Body of pancreas (tissue), 4 donors: Measurements from ENCODE around the gene MGAT4B. TPM values are rescaled to one million over a fixed set of nuclear protein-coding genes. Genes with fewer than 3 reads are reported as not detected.

Experiments
- ATAC-seq: fragments of 150-250 bp; one replicate; pipeline ENCODE4 v1.9.1; 2016
- DNase-seq, 4 donors: peaks; one replicate each; pipeline ENCODE4 v3.0.0-alpha.2; 2019
- H3K27ac ChIP-seq, 4 donors: fragments of 200-600 bp; sonication (generic); 1 replicate in 3 of 4; 2 replicates in 1 of 4; pipeline versions ENCODE4 v1.5.1 to v1.6.1; 2016 to 2019; ENCODE audit warnings: mild to moderate bottlenecking in 1 of 4, mixed read lengths in 1 of 4, moderate library complexity in 1 of 4
- H3K27me3 ChIP-seq, 2 donors: fragments of 200-600 bp; sonication (generic); one replicate each; pipeline ENCODE4 v1.6.0; 2016; ENCODE audit warnings: mild to moderate bottlenecking in 1 of 2
- H3K36me3 ChIP-seq, 2 donors: fragments of 200-600 bp; sonication (generic); replicated peaks in 1 of 2; 2 replicates each; pipeline ENCODE4 v1.5.1; 2016; ENCODE audit warnings: low read depth in 2 of 2; ENCODE audit not compliant: insufficient read depth in 1 of 2
- H3K4me1 ChIP-seq: fragments of 200-600 bp; sonication (generic); one replicate; pipeline ENCODE4 v1.6.0; 2016
- H3K4me3 ChIP-seq, 2 donors: fragments of 200-600 bp; sonication (generic); 1 replicate in 1 of 2; 2 replicates in 1 of 2; pipeline ENCODE4 v1.5.1; 2016 to 2019
- H3K9me3 ChIP-seq, 3 donors: fragments of 200-600 bp; sonication (generic); 1 replicate in 2 of 3; 2 replicates in 1 of 3; pipeline ENCODE4 v1.5.1; 2016
- CTCF ChIP-seq, 7 experiments: fragments of 450-650 bp in 4 of 7; fragments of 200-600 bp in 3 of 7; sonication (generic) in 3 of 7; IDR thresholded peaks; one replicate each; pipeline ENCODE4 v1.5.1; 2016 to 2019; ENCODE audit warnings: antibody characterized with exemption in 7 of 7
- POLR2A ChIP-seq, 3 donors: fragments of 450-650 bp; IDR thresholded peaks; one replicate each; pipeline ENCODE4 v1.6.1; 2016; ENCODE audit warnings: antibody characterized with exemption in 3 of 3, mild to moderate bottlenecking in 2 of 3
- WGBS, 2 donors: methylation state at CpG; one replicate each; pipeline ENCODE4 v1.1.5; 2017; 5-methylcytosine and 5-hydroxymethylcytosine counted together
- intact Hi-C: fragments of 100-400 bp; cut with DNase I; formaldehyde crosslinking; loops from one replicate; pipeline ENCODE4 v1.15.1; 2023
- total RNA-seq, 2 donors: library from RNA; depleted of rRNA; stranded (reverse); fragments of >200 nt; gene quantifications; one replicate each; pipeline ENCODE4 v1.1.0, GENCODE V29; 2016

The MGAT4B gene
- total RNA-seq, 2 donors from 2014 or later, result 89.0 to 90.0 TPM

DNA sequence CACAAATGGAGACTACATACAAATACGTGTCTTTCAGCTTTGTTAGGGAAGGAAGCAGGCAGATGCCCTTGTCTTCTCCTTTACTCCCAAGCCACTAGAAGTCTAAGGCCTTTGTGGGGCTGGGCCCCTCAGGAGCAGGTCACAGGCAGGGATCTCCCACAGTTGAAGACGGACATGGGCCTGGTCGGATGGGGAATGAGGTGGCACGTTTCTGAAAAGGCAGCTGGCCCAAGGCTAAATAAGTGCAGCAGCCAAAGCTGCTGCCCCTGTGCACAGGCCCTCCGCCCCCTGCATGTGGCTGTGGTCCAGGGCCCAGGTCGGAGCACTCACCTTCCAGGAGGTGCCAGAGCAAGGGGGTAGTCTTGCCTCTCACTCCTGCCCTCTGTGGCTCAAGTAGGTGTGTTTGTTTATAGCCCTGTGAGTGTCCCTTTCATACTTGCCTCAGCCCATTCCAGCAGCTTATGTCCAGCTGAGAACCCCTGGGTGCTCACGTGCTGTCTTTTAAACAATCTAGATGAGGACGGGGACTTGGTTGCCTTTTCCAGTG is 15.9 kb upstream of the MGAT4B start:
- peak in 1 of 4 donors; percentile 30 for DNase-seq
- peak in 2 of 3 donors; percentile 12 to 31 for TF ChIP-seq POLR2A (IDR thresholded peaks at IDR 0.05)
- no peak for TF ChIP-seq CTCF (IDR thresholded peaks at IDR 0.05)
- intact Hi-C loops, result no loop called here
- Histone ChIP-seq H3K9me3 (no peaks in the 10 kb centered on the region), H3K4me1 (peaks cover 75% of the 10 kb centered on the region), H3K4me3 (peak overlapping the region in 1 of 2 donors; percentile 83), H3K27me3 (no peaks in the 10 kb centered on the region), H3K36me3 (peaks cover 14 to 25% of the 10 kb centered on the region in 2 donors), H3K27ac (peak overlapping the region in 3 of 4 donors; percentile 97 to 100 (median 99))
- WGBS, 2 donors, result 11 to 21% methylated on average over 4 to 8 of the region's 8 CpGs
- ATAC-seq, result no peak

DNA sequence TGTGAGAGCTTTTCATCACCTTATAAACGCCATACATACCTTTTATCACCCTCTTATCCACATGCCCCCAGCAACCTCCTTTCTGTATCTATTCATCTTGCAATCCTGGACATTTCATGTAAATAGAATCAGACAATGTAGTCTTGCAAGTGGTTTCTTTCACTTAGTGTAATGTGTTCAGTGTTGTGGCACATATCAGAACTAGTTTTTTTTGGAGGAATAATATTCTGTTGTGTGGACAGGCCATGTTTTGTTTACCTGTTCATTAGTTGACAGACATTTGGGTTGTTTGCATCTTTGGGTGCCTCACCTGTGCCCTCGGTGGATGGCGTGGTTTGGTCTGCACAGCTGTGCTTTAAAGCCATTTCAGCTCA is 15.4 kb upstream of the MGAT4B start:
- Histone ChIP-seq H3K4me3 (peak overlapping the region in 1 of 2 donors; percentile 83), H3K4me1 (peaks cover 77% of the 10 kb centered on the region), H3K36me3 (peaks cover 14 to 23% of the 10 kb centered on the region in 2 donors), H3K9me3 (no peaks in the 10 kb centered on the region), H3K27ac (peak overlapping the region in 3 of 4 donors; percentile 97 to 100 (median 99)), H3K27me3 (no peaks in the 10 kb centered on the region)
- DNase-seq (no peak), ATAC-seq (no peak)
- WGBS, 2 donors, result 21% methylated on average over 3 of the region's 3 CpGs
- intact Hi-C loops, result no loop called here
- TF ChIP-seq POLR2A (IDR thresholded peaks at IDR 0.05) (no peak), CTCF (IDR thresholded peaks at IDR 0.05) (no peak)

- DNase-seq, result peak; percentile 97 to 99 (median 98)
- TF ChIP-seq CTCF (IDR thresholded peaks at IDR 0.05) (peak in 4 of 7 experiments; percentile 20 to 36 (median 26)), POLR2A (IDR thresholded peaks at IDR 0.05) (peak; percentile 94 to 96 (median 95))
- WGBS, 2 donors, result 0 to 1% methylated on average over 4 to 47 of the region's 54 CpGs
- no peaks in the 10 kb centered on the region for H3K27me3 ChIP-seq
- H3K27ac ChIP-seq, result peak overlapping the region; percentile 97 to 100 (median 99)
- peak; percentile 73 for ATAC-seq
- H3K36me3 ChIP-seq, result peaks cover 14 to 18% of the 10 kb centered on the region in 2 donors
- no peaks in the 10 kb centered on the region for H3K9me3 ChIP-seq
- H3K4me1 ChIP-seq, result peaks cover 73% of the 10 kb centered on the region
- intact Hi-C loops, result no loop called here
- H3K4me3 ChIP-seq, result peak overlapping the region; percentile 83 to 90
Measured at GRCh38 chr5:179821298-179822058, 14.8 kb upstream of the MGAT4B start.

- TF ChIP-seq POLR2A (IDR thresholded peaks at IDR 0.05) (peak; percentile 99 to 100 (median 99)), CTCF (IDR thresholded peaks at IDR 0.05) (peak in 2 of 7 experiments; percentile 8 to 16)
- intact Hi-C loops, result no loop called here
- Histone ChIP-seq H3K9me3 (no peaks in the 10 kb centered on the region), H3K27me3 (no peaks in the 10 kb centered on the region), H3K27ac (peak within 1 kb of the TSS; percentile 97 to 100 (median 99)), H3K4me3 (peak within 1 kb of the TSS; percentile 83 to 90), H3K4me1 (peaks cover 70% of the 10 kb centered on the region), H3K36me3 (peaks cover 12 to 14% of the 10 kb centered on the region in 2 donors)
- ATAC-seq, result peak; percentile 68
- peak; percentile 80 to 86 (median 84) for DNase-seq
- WGBS, 2 donors, result 0% methylated on average over 4 to 71 of the region's 81 CpGs
Measured at GRCh38 chr5:179820483-179821297, 14.0 kb upstream of the MGAT4B start, which contains the start of gene SQSTM1. SQSTM1 (plus strand) TSS chr5:179820905; CDS start chr5:179820937, 32 bp downstream.
